Testis (tissue), 3 donors: ENCODE results near the gene PRSS16. TPM values are rescaled to one million over a fixed set of nuclear protein-coding genes. Genes with fewer than 3 reads are reported as not detected.

Experiments
- DNase-seq: peaks from one replicate; pipeline ENCODE4 v3.0.0-alpha.2; 2019
- H3K27ac ChIP-seq, 2 donors: fragments of 200-600 bp; sonication (generic); one replicate each; pipeline ENCODE4 v1.5.1; 2019
- H3K27me3 ChIP-seq: fragments of 200-600 bp; sonication (generic); one replicate; pipeline ENCODE4 v1.5.1; 2019
- H3K36me3 ChIP-seq: fragments of 200-600 bp; sonication (generic); one replicate; pipeline ENCODE4 v1.5.1; 2017; ENCODE audit warnings: low read depth; ENCODE audit errors: missing control alignments
- H3K4me1 ChIP-seq: fragments of 200-600 bp; sonication (generic); one replicate; pipeline ENCODE4 v1.5.1; 2019
- H3K4me3 ChIP-seq, 2 donors: fragments of 200-600 bp; sonication (generic); one replicate each; pipeline ENCODE4 v1.5.1; 2017 to 2019
- H3K9me3 ChIP-seq: fragments of 200-600 bp; sonication (generic); one replicate; pipeline ENCODE4 v1.5.1; 2017
- CTCF ChIP-seq, 3 experiments: fragments of 450-650 bp in 2 of 3; fragments of 200-600 bp in 1 of 3; sonication (generic) in 1 of 3; IDR thresholded peaks; one replicate each; pipeline ENCODE4 v1.5.1; 2016 to 2019; ENCODE audit warnings: antibody characterized with exemption in 3 of 3, mild to moderate bottlenecking in 2 of 3, moderate library complexity in 1 of 3
- POLR2A ChIP-seq: fragments of 450-650 bp; IDR thresholded peaks from one replicate; pipeline ENCODE4 v1.6.1; 2017; ENCODE audit warnings: antibody characterized with exemption, mild to moderate bottlenecking, moderate library complexity
- WGBS, 2 donors: methylation state at CpG; one replicate each; pipeline ENCODE4 v1.1.5; 2018; 5-methylcytosine and 5-hydroxymethylcytosine counted together
- intact Hi-C: fragments of 100-400 bp; cut with DNase I; formaldehyde crosslinking; loops from one replicate; pipeline ENCODE4 v1.15.1; 2023; ENCODE audit warnings: low total_unique reads
- polyA plus RNA-seq: library from polyadenylated mRNA; stranded (reverse); fragments of 350-450 nt; fragmentation: Illumina TruSeq; extraction: RNeasy Lipid Tissue Mini Kit (QIAGEN cat#74804); gene quantifications from one replicate; pipeline ENCODE4 v1.2.3, GENCODE V29; 2014; ENCODE audit warnings: low read depth, low replicate concordance; ENCODE audit not compliant: insufficient read depth
- total RNA-seq, 2 donors: library from RNA; depleted of rRNA; stranded (reverse); fragments of >200 nt; gene quantifications; one replicate each; pipeline ENCODE4 v1.2.3, GENCODE V29; 2016

Gene PRSS16
- total and polyA plus RNA-seq, 3 donors from 2014 or later: 4.5 to 8.6 (median 7.9) TPM

- TF ChIP-seq CTCF (IDR thresholded peaks at IDR 0.05) (no peak), POLR2A (no peak)
- WGBS, 2 donors: 54 to 57% methylated on average over 3 of the region's 3 CpGs
- no peaks in the 10 kb centered on the region for H3K27me3 ChIP-seq
- no peak overlapping the region for H3K27ac ChIP-seq
- no peak overlapping the region for H3K4me3 ChIP-seq
- intact Hi-C loops: no loop called here
- H3K36me3 ChIP-seq: no peaks in the 10 kb centered on the region
- H3K4me1 ChIP-seq: no peaks in the 10 kb centered on the region
- no peak for DNase-seq
- no peaks in the 10 kb centered on the region for H3K9me3 ChIP-seq
These were observed 12.9 kb upstream of the PRSS16 start for GRCh38 chr6:27234576-27234975.

- no peak for TF ChIP-seq POLR2A
- no peak for TF ChIP-seq CTCF (IDR thresholded peaks at IDR 0.05)
- DNase-seq: no peak
- H3K27me3 ChIP-seq: no peaks in the 10 kb centered on the region
- H3K4me1 ChIP-seq: no peaks in the 10 kb centered on the region
- H3K27ac ChIP-seq: no peak overlapping the region
- H3K36me3 ChIP-seq: no peaks in the 10 kb centered on the region
- peak overlapping the region in 1 of 2 donors; percentile 6 for H3K4me3 ChIP-seq
- intact Hi-C loops: no loop called here
- 10 to 11% methylated on average over 20 of the region's 20 CpGs for WGBS, 2 donors
- no peaks in the 10 kb centered on the region for H3K9me3 ChIP-seq
These were observed 10.3 kb upstream of the PRSS16 start for GRCh38 chr6:27237089-27237803.

- DNase-seq: no peak
- intact Hi-C loops: no loop called here
- H3K27me3 ChIP-seq: no peaks in the 10 kb centered on the region
These were observed 9.2 kb upstream of the PRSS16 start for GRCh38 chr6:27238010-27238983.

GRCh38 chr6:27239258-27239657 is 8.2 kb upstream of the PRSS16 start:
- Histone ChIP-seq H3K27ac (no peak overlapping the region), H3K4me1 (no peaks in the 10 kb centered on the region), H3K4me3 (no peak overlapping the region), H3K9me3 (no peaks in the 10 kb centered on the region), H3K27me3 (no peaks in the 10 kb centered on the region), H3K36me3 (no peaks in the 10 kb centered on the region)
- no peak for DNase-seq
- TF ChIP-seq POLR2A (no peak), CTCF (IDR thresholded peaks at IDR 0.05) (no peak)
- intact Hi-C loops: no loop called here
- WGBS, 2 donors: 48 to 65% methylated on average over 6 of the region's 6 CpGs

More at GRCh38 chr6:27238010-27238983, 9.2 kb upstream of the PRSS16 start:
- Histone ChIP-seq H3K36me3 (no peaks in the 10 kb centered on the region), H3K9me3 (no peaks in the 10 kb centered on the region), H3K27ac (no peak overlapping the region), H3K4me1 (no peaks in the 10 kb centered on the region), H3K4me3 (peak overlapping the region; percentile 6)
- 1% methylated on average over 41 of the region's 41 CpGs for WGBS, 2 donors
- TF ChIP-seq POLR2A: no peak
- no peak for TF ChIP-seq CTCF (IDR thresholded peaks at IDR 0.05)
